ENCODE data around the gene TRAPPC3.

TRAPPC3 gene

DNA sequence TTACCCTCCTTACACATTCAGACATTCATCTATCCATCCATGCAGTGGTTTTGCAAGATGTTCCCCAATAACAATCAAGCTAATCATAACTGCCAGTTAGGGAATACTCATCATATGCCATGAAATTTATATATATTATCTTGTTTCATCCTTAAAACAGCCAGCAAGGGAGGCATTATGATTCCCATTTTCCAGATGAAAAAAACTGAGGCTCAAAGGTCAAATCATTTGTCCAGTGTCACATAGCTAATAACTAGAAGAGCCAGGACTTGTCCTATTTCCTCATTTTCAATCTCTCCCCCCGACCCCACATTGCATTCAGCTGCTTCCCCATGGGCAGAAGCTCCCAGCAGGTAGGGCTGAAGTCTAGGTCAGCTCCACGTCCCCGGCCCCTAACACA lies 17.3 kb downstream of the TRAPPC3 start:
- no peak overlapping the region for H3K9ac ChIP-seq
- H3K36me3 ChIP-seq (ENCODE audit: insufficient read depth) = no peaks in the 10 kb centered on the region
- H3K4me3 ChIP-seq (IDR thresholded peaks at IDR 0.05; ENCODE audit: insufficient read depth, low read depth, low read length) = no peak overlapping the region
- H3K4me2 ChIP-seq = no peak overlapping the region
- TF ChIP-seq, protein P1, sequence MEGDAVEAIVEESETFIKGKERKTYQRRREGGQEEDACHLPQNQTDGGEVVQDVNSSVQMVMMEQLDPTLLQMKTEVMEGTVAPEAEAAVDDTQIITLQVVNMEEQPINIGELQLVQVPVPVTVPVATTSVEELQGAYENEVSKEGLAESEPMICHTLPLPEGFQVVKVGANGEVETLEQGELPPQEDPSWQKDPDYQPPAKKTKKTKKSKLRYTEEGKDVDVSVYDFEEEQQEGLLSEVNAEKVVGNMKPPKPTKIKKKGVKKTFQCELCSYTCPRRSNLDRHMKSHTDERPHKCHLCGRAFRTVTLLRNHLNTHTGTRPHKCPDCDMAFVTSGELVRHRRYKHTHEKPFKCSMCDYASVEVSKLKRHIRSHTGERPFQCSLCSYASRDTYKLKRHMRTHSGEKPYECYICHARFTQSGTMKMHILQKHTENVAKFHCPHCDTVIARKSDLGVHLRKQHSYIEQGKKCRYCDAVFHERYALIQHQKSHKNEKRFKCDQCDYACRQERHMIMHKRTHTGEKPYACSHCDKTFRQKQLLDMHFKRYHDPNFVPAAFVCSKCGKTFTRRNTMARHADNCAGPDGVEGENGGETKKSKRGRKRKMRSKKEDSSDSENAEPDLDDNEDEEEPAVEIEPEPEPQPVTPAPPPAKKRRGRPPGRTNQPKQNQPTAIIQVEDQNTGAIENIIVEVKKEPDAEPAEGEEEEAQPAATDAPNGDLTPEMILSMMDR (conservative IDR thresholded peaks at IDR 0.05; ENCODE audit: low read depth, low read length) = no peak
- peaks cover 6% of the 10 kb centered on the region for H3K4me1 ChIP-seq (ENCODE audit: low read depth, poor library complexity, severe bottlenecking)
- H3K27me3 ChIP-seq (ENCODE audit: insufficient read depth, low read depth) = no peaks in the 10 kb centered on the region
- H3K27ac ChIP-seq = no peak overlapping the region
- H3K79me2 ChIP-seq (ENCODE audit: insufficient read depth, low read depth) = no peaks in the 10 kb centered on the region
- H4K20me1 ChIP-seq (ENCODE audit: insufficient read depth) = no peaks in the 10 kb centered on the region
- H2AFZ ChIP-seq (ENCODE audit: low read depth) = no peak overlapping the region

DNA sequence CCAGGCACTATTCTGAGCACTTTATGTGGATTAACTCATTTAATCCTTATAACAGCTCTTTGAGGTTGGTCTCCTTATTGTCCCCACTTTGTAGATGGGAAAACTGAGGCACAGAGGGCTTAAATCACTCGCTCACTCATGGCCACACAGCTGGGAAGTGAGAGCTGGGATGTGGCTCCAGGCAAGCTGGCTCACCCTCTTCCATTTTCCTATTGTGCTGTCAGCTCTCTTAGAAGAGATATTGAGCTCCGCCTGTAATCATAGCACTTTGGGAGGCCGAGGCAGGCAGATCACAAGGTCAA lies 20.4 kb downstream of the TRAPPC3 start:
- no peak overlapping the region for H3K4me2 ChIP-seq
- no peaks in the 10 kb centered on the region for H3K36me3 ChIP-seq (ENCODE audit: insufficient read depth)
- H3K27me3 ChIP-seq (ENCODE audit: insufficient read depth, low read depth) = no peaks in the 10 kb centered on the region
- H3K9ac ChIP-seq = no peak overlapping the region
- no peaks in the 10 kb centered on the region for H3K79me2 ChIP-seq (ENCODE audit: insufficient read depth, low read depth)
- no peak overlapping the region for H3K4me3 ChIP-seq (IDR thresholded peaks at IDR 0.05; ENCODE audit: insufficient read depth, low read depth, low read length)
- TF ChIP-seq, protein P1 (conservative IDR thresholded peaks at IDR 0.05; ENCODE audit: low read depth, low read length) = no peak
- H4K20me1 ChIP-seq (ENCODE audit: insufficient read depth) = no peaks in the 10 kb centered on the region
- H3K27ac ChIP-seq = no peak overlapping the region
- H3K4me1 ChIP-seq (ENCODE audit: low read depth, poor library complexity, severe bottlenecking) = peaks cover 6% of the 10 kb centered on the region
- H2AFZ ChIP-seq (ENCODE audit: low read depth) = no peak overlapping the region

DNA sequence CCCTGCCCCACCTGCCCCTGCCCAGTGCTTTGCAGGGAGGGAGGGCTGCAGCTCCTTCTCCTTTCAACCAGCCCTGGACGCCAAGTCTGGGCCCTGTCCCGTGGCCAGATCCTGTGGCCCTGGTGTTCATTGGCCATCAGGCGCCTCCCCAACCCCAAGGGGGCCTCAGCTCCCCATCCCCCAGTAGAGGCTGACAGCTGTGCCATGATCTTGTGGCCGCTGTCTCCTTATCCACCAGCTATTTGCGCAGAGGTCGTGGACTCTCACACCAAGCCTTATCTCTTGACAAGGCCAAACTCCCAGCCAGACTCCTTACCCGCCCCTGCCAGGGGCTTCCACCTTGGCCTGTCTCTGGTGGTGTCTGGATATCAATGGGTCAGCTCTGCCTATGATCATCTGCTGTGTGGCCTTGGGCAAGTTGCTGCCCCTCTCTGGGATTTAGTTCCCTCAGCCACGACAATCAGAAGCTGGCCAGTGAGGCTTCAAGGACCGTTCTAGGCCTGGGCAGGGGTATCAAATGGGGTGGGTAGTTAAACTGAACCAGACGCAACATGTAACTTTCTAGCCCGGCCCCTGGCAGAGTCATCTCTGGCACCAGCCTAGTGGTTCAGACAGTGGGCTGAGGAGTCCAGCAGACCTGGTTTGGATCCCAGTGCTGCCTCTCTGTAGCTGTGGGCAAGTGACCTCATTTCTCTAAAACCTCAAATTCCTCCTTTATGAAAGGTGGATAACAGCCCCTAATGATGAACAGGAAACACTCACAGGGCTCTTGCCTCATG lies 21.0 kb downstream of the TRAPPC3 start:
- Histone ChIP-seq H3K36me3 (ENCODE audit: insufficient read depth) (no peaks in the 10 kb centered on the region), H3K9ac (no peak overlapping the region), H4K20me1 (ENCODE audit: insufficient read depth) (no peaks in the 10 kb centered on the region), H2AFZ (ENCODE audit: low read depth) (no peak overlapping the region), H3K79me2 (ENCODE audit: insufficient read depth, low read depth) (no peaks in the 10 kb centered on the region), H3K27me3 (ENCODE audit: insufficient read depth, low read depth) (no peaks in the 10 kb centered on the region), H3K4me1 (ENCODE audit: low read depth, poor library complexity, severe bottlenecking) (peaks cover 6% of the 10 kb centered on the region), H3K4me3 (IDR thresholded peaks at IDR 0.05; ENCODE audit: insufficient read depth, low read depth, low read length) (no peak overlapping the region), H3K27ac (no peak overlapping the region), H3K4me2 (no peak overlapping the region)
- TF ChIP-seq, protein P1 (conservative IDR thresholded peaks at IDR 0.05; ENCODE audit: low read depth, low read length) = no peak

DNA sequence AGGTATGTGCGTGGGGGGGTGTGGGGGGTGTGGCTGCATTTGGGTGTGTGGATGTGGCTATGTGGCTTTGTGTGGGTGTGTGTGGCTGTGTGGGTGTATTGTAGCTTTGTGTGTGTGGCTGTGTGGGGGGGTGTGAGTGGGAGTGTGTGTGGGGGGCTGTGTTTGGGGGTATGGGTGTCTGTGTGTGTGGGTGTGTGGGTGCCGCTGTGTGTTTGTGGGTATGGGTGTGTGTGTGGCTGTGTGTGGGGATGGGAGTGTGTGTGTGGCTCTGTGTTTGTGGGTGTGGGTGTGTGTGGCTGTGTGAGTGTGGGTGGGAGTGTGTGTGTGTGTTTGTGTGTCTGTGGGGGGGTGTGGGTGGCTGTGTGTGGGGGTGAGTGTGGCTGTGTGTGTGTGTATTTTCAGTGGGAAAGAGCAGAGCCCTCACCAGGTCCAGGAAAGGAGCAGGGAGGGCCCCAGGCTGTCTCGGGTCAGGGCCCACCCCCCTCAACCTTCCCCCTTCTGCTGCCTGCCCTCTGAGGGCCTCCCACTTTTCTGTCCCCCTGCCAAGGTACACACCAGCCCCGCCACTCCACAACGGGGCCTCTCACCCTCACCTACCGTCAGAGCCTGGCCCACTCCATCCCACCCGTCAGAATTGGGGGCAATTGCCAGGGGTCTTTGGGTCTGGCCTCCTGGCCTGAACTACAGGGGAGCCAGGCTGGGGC lies 22.3 kb downstream of the TRAPPC3 start:
- H2AFZ ChIP-seq (ENCODE audit: low read depth) = no peak overlapping the region
- H3K4me3 ChIP-seq (IDR thresholded peaks at IDR 0.05; ENCODE audit: insufficient read depth, low read depth, low read length) = no peak overlapping the region
- no peaks in the 10 kb centered on the region for H3K27me3 ChIP-seq (ENCODE audit: insufficient read depth, low read depth)
- no peaks in the 10 kb centered on the region for H3K79me2 ChIP-seq (ENCODE audit: insufficient read depth, low read depth)
- TF ChIP-seq, protein P1 (conservative IDR thresholded peaks at IDR 0.05; ENCODE audit: low read depth, low read length) = no peak
- H3K36me3 ChIP-seq (ENCODE audit: insufficient read depth) = no peaks in the 10 kb centered on the region
- H4K20me1 ChIP-seq (ENCODE audit: insufficient read depth) = no peaks in the 10 kb centered on the region
- no peak overlapping the region for H3K27ac ChIP-seq
- no peak overlapping the region for H3K9ac ChIP-seq
- no peak overlapping the region for H3K4me2 ChIP-seq
- peaks cover 6% of the 10 kb centered on the region for H3K4me1 ChIP-seq (ENCODE audit: low read depth, poor library complexity, severe bottlenecking)

Measured in KMS-11 (cell line).